ENCODE results near the gene GPD2. TPM values are rescaled to one million over a fixed set of nuclear protein-coding genes. Genes with fewer than 3 reads are reported as not detected.
A peak's percentile ranks its signal among the peaks of the same experiment; 100 is the strongest.

Gene GPD2
- total and polyA plus RNA-seq, 2 of the 4 experiments (the other 2 are of a cell fraction), result 20.4 to 100 TPM

DNA sequence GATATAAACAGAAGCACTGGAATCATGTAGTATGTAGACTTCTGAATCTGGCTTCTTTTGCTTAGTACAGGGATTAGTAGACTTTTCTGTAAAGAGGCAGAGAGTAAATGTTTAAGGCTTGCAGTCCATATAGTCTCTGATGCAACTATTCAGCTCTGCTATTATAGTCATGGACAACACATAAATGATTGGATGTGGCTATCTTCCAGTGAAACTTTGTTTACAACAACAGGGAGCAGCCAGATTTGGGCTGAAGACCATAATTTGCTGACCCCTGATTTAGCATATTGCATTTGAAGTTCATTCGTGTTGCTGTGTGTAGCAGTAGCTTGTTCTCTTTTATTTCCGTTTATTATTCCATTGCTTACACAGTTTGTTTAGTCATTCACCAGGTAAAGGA is 55.0 kb downstream of the GPD2 start:
- Histone ChIP-seq H3K27me3 (ENCODE audit: control insufficient read depth, insufficient read depth, low read length) (no peaks in the 10 kb centered on the region), H3K27ac (ENCODE audit: insufficient read depth, low read length) (no peak overlapping the region), H3K9me1 (ENCODE audit: insufficient read depth, low read length) (no peaks in the 10 kb centered on the region), H3K56ac (ENCODE audit: extremely low read depth, insufficient read depth, low read length) (no peak overlapping the region), H4K5ac (ENCODE audit: low read depth, low read length) (no peak overlapping the region), H3K4ac (ENCODE audit: low read depth, low read length) (no peak overlapping the region), H3K36me3 (ENCODE audit: control insufficient read depth, insufficient read depth, low read length) (no peaks in the 10 kb centered on the region), H3K9me3 (ENCODE audit: control insufficient read depth, insufficient read depth, low read length) (no peaks in the 10 kb centered on the region), H3K4me2 (ENCODE audit: low read depth, low read length) (no peak overlapping the region), H3K79me1 (ENCODE audit: low read depth in 1 of 2, low read length in 2 of 2) (peaks cover 17 to 30% of the 10 kb centered on the region in 2 experiments), H2BK120ac (ENCODE audit: low read depth, low read length) (no peak overlapping the region), H3K14ac (replicated peaks; ENCODE audit: low read depth, low read length) (no peak overlapping the region), H3K9ac (ENCODE audit: low read depth, low read length) (no peak overlapping the region), H2AFZ (replicated peaks; ENCODE audit: low read length, poor library complexity) (no peak overlapping the region), H4K8ac (ENCODE audit: low read depth in 2 of 2, low read length in 2 of 2) (no peak overlapping the region), H2BK20ac (ENCODE audit: low read depth, low read length) (no peak overlapping the region), H2AK5ac (ENCODE audit: low read depth, low read length) (no peak overlapping the region), H3K4me1 (ENCODE audit: control insufficient read depth, insufficient read depth, low read length) (peaks cover 4% of the 10 kb centered on the region; the same call in 1 of the 2 replicates), H2AK9ac (replicated peaks; ENCODE audit: low read depth, low read length, poor library complexity) (no peak overlapping the region), H4K91ac (ENCODE audit: insufficient read depth, low read depth, low read length) (no peak overlapping the region), H3K23ac (ENCODE audit: low read depth, low read length) (no peak overlapping the region), H3K18ac (ENCODE audit: low read depth, low read length) (no peak overlapping the region), H2BK5ac (ENCODE audit: low read depth, low read length, poor library complexity, severe bottlenecking) (no peak overlapping the region), H2BK15ac (ENCODE audit: low read depth, low read length) (no peak overlapping the region), H4K20me1 (ENCODE audit: insufficient read depth, low read length) (no peaks in the 10 kb centered on the region), H3K4me3 (ENCODE audit: insufficient read depth, low read depth, low read length) (no peak overlapping the region)
- no CpG with 5 or more reads among the region's 2 CpGs for WGBS, 2 experiments (ENCODE audit: extremely low coverage in 2 of 2, insufficient read length in 1 of 2)
- BruUV-seq (replicated peaks), result no TSS peak
- CTCF ChIA-PET, result no interaction called here
- no peak for TF ChIP-seq FOS (IDR thresholded peaks at IDR 0.05; ENCODE audit: low read depth, low read length)
- TF ChIP-seq NFE2L2 (IDR thresholded peaks at IDR 0.05; ENCODE audit: low read depth, low read length), result no peak
- TF ChIP-seq USF2 (IDR thresholded peaks at IDR 0.05; ENCODE audit: low read depth, low read length), result no peak
- no peak for TF ChIP-seq MAZ (IDR thresholded peaks at IDR 0.05; ENCODE audit: borderline replicate concordance, low read depth, low read length)
- no peak for TF ChIP-seq CEBPB (IDR thresholded peaks at IDR 0.05; ENCODE audit: low read depth, low read length)
- ATAC-seq (ENCODE audit: low read depth), result peak; percentile 14; the same call in 1 of the 2 replicates
- DNase-seq, result no peak
- dilution Hi-C loops (cut with HindIII; ENCODE audit: low sequenced_read_pairs, unreplicated experiment) (no loop called here), in situ Hi-C loops (cut with MboI; ENCODE audit: low sequenced_read_pairs) (no loop called here), intact Hi-C loops (cut with micrococcal nuclease) (no loop called here)
- POLR2A ChIA-PET (ENCODE audit: unreplicated experiment), result no interaction called here

Measured in IMR-90 (cell line).